K562 (cell line): Measurements from ENCODE around the gene NYNRIN. TPM values are rescaled to one million over a fixed set of nuclear protein-coding genes. Genes with fewer than 3 reads are reported as not detected.

ENCODE experiments used
- ARID1B ChIP-seq: fragments of 450-650 bp; IDR thresholded peaks from 2 replicates; pipeline ENCODE4 v1.6.1; 2016; ENCODE audit warnings: antibody characterized with exemption, mild to moderate bottlenecking, inconsistent platforms
- ARID2 ChIP-seq: fragments of 450-650 bp; IDR thresholded peaks from 2 replicates; pipeline ENCODE4 v1.6.1; 2017; ENCODE audit warnings: antibody characterized with exemption, mild to moderate bottlenecking
- BHLHE40 ChIP-seq: IDR thresholded peaks from 2 replicates; pipeline ENCODE4 v1.6.1; 2011; ENCODE audit warnings: low read length, improper control_type of control experiment
- CBFB ChIP-seq: sonication (generic); formaldehyde crosslinking; IDR thresholded peaks from 2 replicates; pipeline ENCODE4 v1.4.0; 2020; ENCODE audit warnings: mild to moderate bottlenecking, missing genetic modification reagents
- CXXC5 ChIP-seq: fragments of 250-450 bp; sonication (Bioruptor Pico); IDR thresholded peaks from 2 replicates; pipeline ENCODE4 v1.8.0; 2022; ENCODE audit warnings: inconsistent platforms, mild to moderate bottlenecking, moderate library complexity
- E2F5 ChIP-seq: sonication (generic); formaldehyde crosslinking; IDR thresholded peaks from 2 replicates; pipeline ENCODE4 v1.8.0; 2022; ENCODE audit warnings: mild to moderate bottlenecking, missing genetic modification reagents
- ESRRB ChIP-seq: fragments of 250-450 bp; sonication (Bioruptor Pico); IDR thresholded peaks from 2 replicates; pipeline ENCODE4 v1.5.0; 2020; ENCODE audit warnings: mild to moderate bottlenecking, moderate library complexity, borderline replicate concordance
- FIP1L1 ChIP-seq: fragments of 200-400 bp; formaldehyde crosslinking; IDR thresholded peaks from 2 replicates; pipeline ENCODE4 v1.6.1; 2018; ENCODE audit warnings: mild to moderate bottlenecking, low read depth, low read length; ENCODE audit not compliant: poor library complexity, severe bottlenecking
- ILF3 ChIP-seq: fragments of 450-650 bp; IDR thresholded peaks from 2 replicates; pipeline ENCODE4 v1.6.1; 2018; ENCODE audit warnings: antibody characterized with exemption, mild to moderate bottlenecking, moderate library complexity, borderline replicate concordance
- NCOA1 ChIP-seq: fragments of 450-650 bp; IDR thresholded peaks from 2 replicates; pipeline ENCODE4 v1.6.1; 2016; ENCODE audit warnings: low read depth
- RBM34 ChIP-seq: fragments of 200-400 bp; formaldehyde crosslinking; IDR thresholded peaks from 2 replicates; pipeline ENCODE4 v1.6.1; 2018; ENCODE audit warnings: low read length, borderline replicate concordance; ENCODE audit not compliant: insufficient read depth
- RNF219 ChIP-seq: fragments of 250-450 bp; sonication (Bioruptor Pico); IDR thresholded peaks from 2 replicates; pipeline ENCODE4 v1.5.0; 2022; ENCODE audit warnings: mild to moderate bottlenecking
- SAP30 ChIP-seq: fragments of 200-600 bp; sonication (generic); IDR thresholded peaks from 2 replicates; pipeline ENCODE4 v1.6.1; 2012; ENCODE audit warnings: borderline replicate concordance, low read depth, mild to moderate bottlenecking, moderate library complexity, low read length, control low read depth, inconsistent platforms; ENCODE audit not compliant: insufficient read depth, poor library complexity, severe bottlenecking
- ZNF263 ChIP-seq: sonication (generic); formaldehyde crosslinking; IDR thresholded peaks from 2 replicates; pipeline ENCODE4 v1.8.0; 2022; ENCODE audit warnings: mild to moderate bottlenecking, missing genetic modification reagents, borderline replicate concordance
- polyA plus RNA-seq, 8 experiments: library from polyadenylated mRNA; depleted of rRNA in 4 of 8; stranded (reverse) in 5 of 8; unstranded in 3 of 8; fragments of >200 nt; fragmentation: Nextera tagmentation in 2 of 8; fragmentation: Illumina TruSeq in 1 of 8; extraction: Ambion mirVana in 2 of 8; extraction: Trizol in 1 of 8; gene quantifications; 2 replicates each; pipeline versions ENCODE4 v1.2.1 to v1.2.3, GENCODE V29; 2011 to 2014; ENCODE audit warnings: inconsistent platforms in 1 of 8, missing spikeins in 1 of 8
- total RNA-seq, 7 experiments: library from RNA; depleted of rRNA in 6 of 7; stranded (reverse); fragments of >200 nt in 6 of 7; fragmentation: Illumina TruSeq in 2 of 7; extraction: Trizol in 2 of 7; gene quantifications; 2 replicates each; pipeline versions ENCODE4 v1.2.1 to v1.2.3, GENCODE V29; 2011 to 2021; ENCODE audit warnings: low replicate concordance in 1 of 7
- TF ChIP-seq, protein P1 (sequence below): fragments of 250-450 bp; sonication (Bioruptor Pico); IDR thresholded peaks from 2 replicates; pipeline ENCODE4 v1.4.0; 2020; ENCODE audit warnings: borderline replicate concordance
- TF ChIP-seq, protein P2 (sequence below): fragments of 450-650 bp; IDR thresholded peaks from 2 replicates; pipeline ENCODE4 v1.7.1; 2018; ENCODE audit warnings: mild to moderate bottlenecking, low read depth; ENCODE audit not compliant: partially characterized antibody

The NYNRIN gene
- total and polyA plus RNA-seq, 9 of the 15 experiments (the other 6 are each of a cell fraction or from before 2014, with no cell fraction given): 0.04 to 1.2 (median 0.28) TPM

DNA sequence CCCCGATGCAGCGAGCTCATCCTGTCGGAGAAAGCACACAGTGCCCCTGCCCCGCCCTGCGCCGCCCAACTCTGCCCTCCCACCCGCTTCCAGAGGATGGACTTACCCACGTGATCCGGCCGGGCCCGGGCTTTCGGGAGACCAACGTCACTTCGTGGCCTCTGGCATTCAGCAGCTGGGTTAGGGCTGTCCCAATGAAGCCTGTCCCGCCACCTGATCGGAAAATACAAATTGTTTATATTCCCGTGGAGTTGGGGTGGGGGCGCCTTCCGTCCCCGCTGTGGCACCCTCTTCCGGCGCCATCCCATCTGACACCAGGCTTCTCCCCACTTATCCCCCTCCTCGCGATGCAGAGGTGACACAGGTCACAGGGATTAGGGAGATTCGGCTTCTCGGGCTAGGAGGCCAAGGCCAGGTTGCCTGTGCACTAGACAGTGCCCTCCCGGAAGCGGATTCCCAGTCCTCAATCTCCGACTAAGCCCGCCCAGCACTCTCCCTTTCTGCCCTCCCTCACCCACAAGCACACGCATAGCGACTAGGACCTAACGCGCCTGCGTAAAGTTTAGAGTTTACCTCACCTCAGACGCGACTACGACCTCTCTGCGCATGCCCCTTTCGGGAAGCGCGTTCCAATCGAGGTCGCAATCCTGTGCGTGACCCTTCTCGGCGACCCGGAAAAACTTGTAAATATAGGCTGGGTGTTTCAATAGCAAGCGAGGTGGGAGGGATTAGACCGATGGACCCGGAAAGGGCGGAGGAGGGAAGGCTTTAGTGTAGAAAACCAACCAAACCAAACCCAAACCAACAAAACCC, 43.6 kb downstream of the NYNRIN start, which contains the start of gene SDR39U1 (continued):
- TF ChIP-seq SAP30 (peak; percentile 53), CBFB (CRISPR knock-in tag) (no peak), BHLHE40 (no peak; the same call in 1 of the 2 replicates), ARID1B (no peak), E2F5 (CRISPR knock-in tag) (no peak), ILF3 (no peak), RNF219 (CRISPR knock-in tag) (no peak), ZNF263 (peak; percentile 13; the same call in 1 of the 2 replicates), CXXC5 (CRISPR knock-in tag) (peak; percentile 66), ARID2 (no peak), ESRRB (no peak), FIP1L1 (no peak), NCOA1 (peak; percentile 93), RBM34 (no peak)
- TF ChIP-seq, protein P1, sequence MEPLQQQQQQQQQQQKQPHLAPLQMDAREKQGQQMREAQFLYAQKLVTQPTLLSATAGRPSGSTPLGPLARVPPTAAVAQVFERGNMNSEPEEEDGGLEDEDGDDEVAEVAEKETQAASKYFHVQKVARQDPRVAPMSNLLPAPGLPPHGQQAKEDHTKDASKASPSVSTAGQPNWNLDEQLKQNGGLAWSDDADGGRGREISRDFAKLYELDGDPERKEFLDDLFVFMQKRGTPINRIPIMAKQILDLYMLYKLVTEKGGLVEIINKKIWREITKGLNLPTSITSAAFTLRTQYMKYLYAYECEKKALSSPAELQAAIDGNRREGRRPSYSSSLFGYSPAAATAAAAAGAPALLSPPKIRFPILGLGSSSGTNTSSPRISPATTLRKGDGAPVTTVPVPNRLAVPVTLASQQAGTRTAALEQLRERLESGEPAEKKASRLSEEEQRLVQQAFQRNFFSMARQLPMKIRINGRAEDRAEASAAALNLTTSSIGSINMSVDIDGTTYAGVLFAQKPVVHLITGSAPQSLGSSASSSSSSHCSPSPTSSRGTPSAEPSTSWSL: no peak
- TF ChIP-seq, protein P2, sequence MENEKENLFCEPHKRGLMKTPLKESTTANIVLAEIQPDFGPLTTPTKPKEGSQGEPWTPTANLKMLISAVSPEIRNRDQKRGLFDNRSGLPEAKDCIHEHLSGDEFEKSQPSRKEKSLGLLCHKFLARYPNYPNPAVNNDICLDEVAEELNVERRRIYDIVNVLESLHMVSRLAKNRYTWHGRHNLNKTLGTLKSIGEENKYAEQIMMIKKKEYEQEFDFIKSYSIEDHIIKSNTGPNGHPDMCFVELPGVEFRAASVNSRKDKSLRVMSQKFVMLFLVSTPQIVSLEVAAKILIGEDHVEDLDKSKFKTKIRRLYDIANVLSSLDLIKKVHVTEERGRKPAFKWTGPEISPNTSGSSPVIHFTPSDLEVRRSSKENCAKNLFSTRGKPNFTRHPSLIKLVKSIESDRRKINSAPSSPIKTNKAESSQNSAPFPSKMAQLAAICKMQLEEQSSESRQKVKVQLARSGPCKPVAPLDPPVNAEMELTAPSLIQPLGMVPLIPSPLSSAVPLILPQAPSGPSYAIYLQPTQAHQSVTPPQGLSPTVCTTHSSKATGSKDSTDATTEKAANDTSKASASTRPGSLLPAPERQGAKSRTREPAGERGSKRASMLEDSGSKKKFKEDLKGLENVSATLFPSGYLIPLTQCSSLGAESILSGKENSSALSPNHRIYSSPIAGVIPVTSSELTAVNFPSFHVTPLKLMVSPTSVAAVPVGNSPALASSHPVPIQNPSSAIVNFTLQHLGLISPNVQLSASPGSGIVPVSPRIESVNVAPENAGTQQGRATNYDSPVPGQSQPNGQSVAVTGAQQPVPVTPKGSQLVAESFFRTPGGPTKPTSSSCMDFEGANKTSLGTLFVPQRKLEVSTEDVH: peak; percentile 34
